Measurements from ENCODE around the gene RARRES2.
A peak's percentile ranks its signal among the peaks of the same experiment; 100 is the strongest.

The RARRES2 gene

GRCh38 chr7:150327308-150327707 is 14.1 kb downstream of the RARRES2 start:
- POLR2A ChIA-PET (ENCODE audit: low non-redundant PET): no interaction called here
- CTCF ChIA-PET: no interaction called here
- no peak for DNase-seq (ENCODE audit: low spot score)
- TF ChIP-seq CTCF (conservative IDR thresholded peaks at IDR 0.05; ENCODE audit: low read depth): no peak
- H3K27ac ChIP-seq: no peak overlapping the region

- H3K27ac ChIP-seq: no peak overlapping the region
- ChIA-PET POLR2A (ENCODE audit: low non-redundant PET) (no interaction called here), CTCF (no interaction called here)
- DNase-seq (ENCODE audit: low spot score): no peak
- TF ChIP-seq CTCF (conservative IDR thresholded peaks at IDR 0.05; ENCODE audit: low read depth): no peak
Observed at GRCh38 chr7:150326657-150327268, 14.7 kb downstream of the RARRES2 start.

- no peak for DNase-seq (ENCODE audit: low spot score)
- ChIA-PET CTCF (no interaction called here), POLR2A (ENCODE audit: low non-redundant PET) (no interaction called here)
- no peak for TF ChIP-seq CTCF (conservative IDR thresholded peaks at IDR 0.05; ENCODE audit: low read depth)
- no peak overlapping the region for H3K27ac ChIP-seq
Observed at GRCh38 chr7:150325901-150326300, 15.5 kb downstream of the RARRES2 start.

GRCh38 chr7:150325110-150325611 is 16.3 kb downstream of the RARRES2 start:
- POLR2A ChIA-PET (ENCODE audit: low non-redundant PET): no interaction called here
- TF ChIP-seq CTCF (conservative IDR thresholded peaks at IDR 0.05; ENCODE audit: low read depth): no peak
- CTCF ChIA-PET: no interaction called here
- H3K27ac ChIP-seq: no peak overlapping the region; the same call in 1 of the 2 replicates
- DNase-seq (ENCODE audit: low spot score): no peak

GRCh38 chr7:150324373-150324961 is 17.0 kb downstream of the RARRES2 start:
- ChIA-PET CTCF (no interaction called here), POLR2A (ENCODE audit: low non-redundant PET) (no interaction called here)
- peak overlapping the region; percentile 68 for H3K27ac ChIP-seq
- TF ChIP-seq CTCF (conservative IDR thresholded peaks at IDR 0.05; ENCODE audit: low read depth): no peak
- DNase-seq (ENCODE audit: low spot score): no peak

- DNase-seq (ENCODE audit: low spot score): peak; percentile 8
- 0 out of 2 replicates have a peak, but pooled peaks have one; percentile 4 for TF ChIP-seq CTCF (conservative IDR thresholded peaks at IDR 0.05; ENCODE audit: low read depth)
- ChIA-PET CTCF (interaction anchor here (0.6 kb wide), 1 partner anchor 1493 kb away, joined by 3 read pairs; no protein-coding TSS in a partner anchor), POLR2A (ENCODE audit: low non-redundant PET) (no interaction called here)
- peak overlapping the region; percentile 68 for H3K27ac ChIP-seq
Observed at GRCh38 chr7:150323682-150324372, 17.6 kb downstream of the RARRES2 start.

All from RWPE1 (cell line).